A204.1 (cell line): ENCODE results near the gene SACM1L.
"Not testable (repeated sequence)": the region's sequence is repeated elsewhere in the genome, so short reads cannot be mapped to it uniquely, and the experiment has no call there.

Experiments used
- FAIRE-seq: peaks from 2 replicates; lab custom pipeline; 2012; peaks lifted over from hg19 to GRCh38; lab: Jason Lieb, UNC

The SACM1L gene

GRCh38 chr3:45666757-45667431 is 22.3 kb upstream of the SACM1L start:
- no peak for FAIRE-seq

GRCh38 chr3:45667569-45667934 is 21.6 kb upstream of the SACM1L start:
- no peak for FAIRE-seq

GRCh38 chr3:45670436-45670835 is 18.8 kb upstream of the SACM1L start:
- FAIRE-seq: no peak

GRCh38 chr3:45670991-45671390 is 18.2 kb upstream of the SACM1L start:
- no peak for FAIRE-seq

GRCh38 chr3:45673273-45673672 is 15.9 kb upstream of the SACM1L start:
- no peak for FAIRE-seq

GRCh38 chr3:45676325-45677032 is 12.7 kb upstream of the SACM1L start:
- no peak for FAIRE-seq

- no peak for FAIRE-seq
These were observed 12.2 kb upstream of the SACM1L start for GRCh38 chr3:45677033-45677446.

DNA sequence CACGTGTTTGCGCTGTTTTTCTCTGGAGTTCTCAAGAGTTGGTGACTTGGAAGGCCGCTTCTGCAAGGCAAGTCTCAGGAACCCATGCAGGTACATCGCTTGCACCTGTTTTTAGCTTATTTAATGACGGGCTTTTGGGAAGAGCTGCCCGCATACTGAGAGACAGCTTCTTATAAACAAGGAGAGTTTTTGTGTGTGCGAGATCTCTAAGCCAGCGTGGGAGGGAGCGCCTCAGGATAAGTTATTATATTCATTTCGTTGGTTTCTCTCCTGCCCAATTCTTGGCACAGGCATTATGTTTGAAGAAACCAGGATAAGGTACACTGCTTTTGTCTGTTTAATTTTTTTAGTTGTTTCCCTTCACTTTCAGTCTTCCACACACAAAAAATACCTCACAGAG is 11.4 kb upstream of the SACM1L start:
- no peak for FAIRE-seq

- FAIRE-seq: no peak
These were observed 9.4 kb upstream of the SACM1L start for GRCh38 chr3:45679805-45680204.

DNA sequence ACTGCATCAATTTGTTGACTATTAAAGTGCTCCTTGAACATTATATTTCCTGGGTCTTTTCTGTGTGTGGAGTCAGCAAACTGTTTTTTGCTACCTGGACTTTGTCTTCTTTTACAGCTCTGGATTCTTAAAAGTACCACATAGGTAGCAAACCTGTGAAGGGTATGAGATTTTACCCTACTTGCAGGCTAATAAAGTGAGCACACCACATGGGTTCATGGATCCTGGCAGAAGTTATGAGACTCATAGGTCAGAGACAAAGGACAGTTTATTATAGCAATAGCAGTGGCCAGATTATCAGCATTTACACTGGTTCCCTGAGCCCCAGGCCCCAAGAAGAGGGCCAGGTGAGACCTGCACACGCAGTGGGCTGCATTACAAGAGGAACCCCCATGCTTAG is 8.0 kb upstream of the SACM1L start:
- FAIRE-seq: no peak

GRCh38 chr3:45681846-45682245 is 7.3 kb upstream of the SACM1L start:
- no peak for FAIRE-seq

GRCh38 chr3:45682311-45682710 is 6.9 kb upstream of the SACM1L start:
- no peak for FAIRE-seq

- no peak for FAIRE-seq
These were observed 6.4 kb upstream of the SACM1L start for GRCh38 chr3:45682786-45683185.

- no peak for FAIRE-seq
These were observed 5.5 kb upstream of the SACM1L start for GRCh38 chr3:45683417-45684326.

DNA sequence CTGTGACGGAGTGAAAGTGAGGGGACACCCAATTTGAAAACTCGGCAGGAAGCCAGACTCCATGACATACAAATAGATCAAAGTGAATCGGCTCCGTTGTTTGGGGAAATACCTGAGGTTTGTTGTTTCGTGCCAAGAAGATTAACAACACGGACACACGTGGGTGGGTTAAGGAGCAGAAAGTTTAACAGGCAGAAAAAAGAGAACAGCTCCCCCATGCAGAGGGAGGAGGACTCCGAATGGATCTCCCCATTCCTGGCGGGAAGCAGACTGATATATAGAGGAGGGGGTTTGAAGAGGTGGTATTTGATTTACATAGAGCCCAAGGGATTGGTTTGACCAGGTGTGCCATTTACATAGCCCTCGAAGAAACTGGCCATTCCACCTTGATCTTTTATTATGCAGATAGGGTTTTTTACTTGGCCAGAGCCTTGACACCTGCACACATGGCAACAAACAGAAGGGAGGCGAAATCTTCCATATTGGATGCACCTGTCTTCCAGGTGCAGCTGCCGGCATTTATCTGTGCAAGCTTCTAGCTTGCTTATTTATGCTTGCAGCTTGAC is 4.8 kb upstream of the SACM1L start:
- no peak for FAIRE-seq

DNA sequence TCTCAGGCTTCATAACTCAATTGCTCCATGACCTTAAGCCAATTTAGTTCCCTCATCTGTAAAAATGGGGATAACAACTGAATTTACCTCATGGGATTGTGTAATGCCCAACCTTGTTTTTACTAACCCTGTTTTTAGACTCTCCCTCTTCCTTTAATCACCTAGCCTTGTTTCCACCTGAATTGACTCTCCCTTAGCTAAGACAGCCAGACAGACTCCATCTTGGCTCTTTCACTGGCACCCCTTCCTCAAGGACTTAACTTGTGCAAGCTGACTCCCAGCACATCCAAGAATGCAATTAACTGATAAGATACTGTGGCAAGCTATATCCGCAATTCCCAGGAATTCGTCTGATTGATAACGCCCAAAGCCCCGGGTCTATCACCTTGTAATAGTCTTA is 3.5 kb upstream of the SACM1L start:
- FAIRE-seq: not testable (repeated sequence)

DNA sequence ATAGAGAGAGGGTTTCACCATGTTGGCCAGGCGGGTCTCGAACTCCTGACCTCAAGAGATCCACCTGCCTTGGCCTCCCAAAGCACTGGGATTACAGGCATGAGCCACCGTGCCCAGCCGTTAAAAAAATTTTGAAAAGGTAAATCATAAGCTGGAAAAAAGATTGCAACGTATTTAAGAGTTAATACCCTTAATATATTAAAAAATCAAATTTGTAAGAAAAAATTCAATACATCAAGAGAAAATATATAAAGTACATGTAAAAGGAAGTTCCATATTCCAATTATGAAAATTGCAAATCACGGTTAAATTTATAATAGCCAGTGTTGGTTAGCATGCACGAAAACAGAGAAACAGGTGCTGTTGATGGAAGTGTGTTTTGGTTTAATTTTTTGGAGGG is 2.3 kb upstream of the SACM1L start:
- no peak for FAIRE-seq

- FAIRE-seq: no peak
These were observed 1.4 kb upstream of the SACM1L start for GRCh38 chr3:45687828-45688193.

GRCh38 chr3:45688194-45688881 is 858 bp upstream of the SACM1L start:
- FAIRE-seq: no peak

GRCh38 chr3:45689787-45690145 is 570 bp downstream of the SACM1L start:
- FAIRE-seq: no peak

DNA sequence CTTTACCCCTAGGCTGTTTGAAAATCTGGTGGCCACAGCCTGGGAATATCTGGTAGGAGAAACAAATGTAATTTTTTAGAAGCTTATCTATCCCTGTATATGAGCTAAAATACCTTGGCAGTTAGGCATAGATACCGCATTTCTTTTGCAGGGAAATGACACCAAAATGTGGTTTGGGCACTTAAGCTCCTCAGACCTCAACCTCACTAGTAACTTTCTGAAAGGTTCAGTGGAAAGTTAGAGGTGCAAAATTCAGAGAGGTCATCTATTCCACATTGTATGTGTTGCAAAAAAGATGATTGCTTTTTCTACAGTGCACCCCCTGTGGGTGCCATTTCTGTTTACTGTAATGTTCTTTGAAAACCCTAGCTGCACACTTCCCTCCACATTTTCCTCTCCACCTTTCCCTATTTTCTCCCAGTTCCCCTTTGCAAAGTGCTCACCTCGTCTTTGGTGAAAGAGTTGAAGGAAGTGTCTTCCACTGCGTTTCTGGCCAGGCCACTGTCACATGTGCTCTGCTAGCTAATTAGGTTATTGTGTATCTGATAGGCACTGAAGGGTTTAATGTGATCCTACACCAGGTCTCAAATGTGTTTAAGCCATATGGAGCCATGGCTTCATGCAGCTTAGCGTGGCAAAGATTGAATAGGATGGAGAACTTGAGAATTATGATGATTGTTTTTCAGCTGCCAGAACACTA is 1.3 kb downstream of the SACM1L start:
- no peak for FAIRE-seq

DNA sequence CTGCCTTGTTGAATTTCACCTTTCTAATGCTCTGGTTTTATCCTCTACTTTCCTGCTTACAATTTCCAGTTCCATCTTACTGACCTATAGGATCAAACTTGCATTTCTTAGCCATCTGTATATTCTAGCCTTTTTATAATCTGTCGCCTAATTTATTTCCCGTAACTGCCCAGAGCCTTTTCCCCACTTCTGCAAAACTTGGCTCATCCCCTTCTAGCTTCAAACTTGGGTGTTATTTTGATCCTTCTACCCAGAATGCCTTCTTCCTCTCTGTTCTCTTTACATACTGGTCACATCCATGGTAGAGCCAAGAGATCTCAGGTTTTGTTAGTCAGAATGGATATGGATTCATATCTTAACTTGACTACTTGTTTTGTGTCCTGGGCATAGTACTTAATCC is 2.6 kb downstream of the SACM1L start:
- no peak for FAIRE-seq
